HEK293T (cell line): Measurements from ENCODE around the gene ANKRD60.

Source experiments
- ELF4 ChIP-seq: fragments of 450-650 bp; IDR thresholded peaks from 2 replicates; pipeline ENCODE4 v1.6.1; 2017; ENCODE audit warnings: antibody characterized with exemption
- FOXM1 ChIP-seq: fragments of 450-650 bp; IDR thresholded peaks from 2 replicates; pipeline ENCODE4 v1.6.1; 2017; ENCODE audit warnings: mild to moderate bottlenecking, borderline replicate concordance
- SUZ12 ChIP-seq: fragments of 450-650 bp; IDR thresholded peaks from 2 replicates; pipeline ENCODE4 v1.6.1; 2016; ENCODE audit warnings: mild to moderate bottlenecking
- TARDBP ChIP-seq: fragments of 450-650 bp; IDR thresholded peaks from 2 replicates; pipeline ENCODE4 v1.6.1; 2016

- no peak for TF ChIP-seq SUZ12
- TF ChIP-seq TARDBP = no peak
- TF ChIP-seq FOXM1 = no peak
- TF ChIP-seq ELF4 = no peak
Observed at GRCh38 chr20:58256307-58256706, 27.9 kb upstream of the ANKRD60 start.
